Astrocyte (in vitro differentiated cells and primary cell): ENCODE results near the gene RPL13A. TPM values are rescaled to one million over a fixed set of nuclear protein-coding genes. Genes with fewer than 3 reads are reported as not detected.
A peak's percentile ranks its signal among the peaks of the same experiment; 100 is the strongest.

Experiments used
- DNase-seq: peaks from one replicate; pipeline ENCODE4 v3.0.0-alpha.2; 2010; ENCODE audit warnings: low read depth
- FAIRE-seq: peaks from 2 replicates; lab custom pipeline; 2011; peaks lifted over from hg19 to GRCh38; lab: Jason Lieb, UNC
- H2AFZ ChIP-seq: 2 replicates; pipeline ENCODE4 v1.6.0; 2012; ENCODE audit warnings: low read depth, low read length, inconsistent platforms
- H3K27ac ChIP-seq: 2 replicates; pipeline ENCODE4 v1.5.1; 2011; ENCODE audit warnings: low read depth, low read length, inconsistent platforms
- H3K27me3 ChIP-seq: 2 replicates; pipeline ENCODE4 v1.6.0; 2011; ENCODE audit warnings: low read length, inconsistent platforms; ENCODE audit not compliant: insufficient read depth
- H3K36me3 ChIP-seq: 2 replicates; pipeline ENCODE4 v1.5.1; 2011; ENCODE audit warnings: low read length, inconsistent platforms; ENCODE audit not compliant: insufficient read depth
- H3K4me1 ChIP-seq: 2 replicates; pipeline ENCODE4 v1.5.1; 2011; ENCODE audit warnings: low read length, inconsistent platforms; ENCODE audit not compliant: insufficient read depth
- H3K4me2 ChIP-seq: 2 replicates; pipeline ENCODE4 v1.6.0; 2012; ENCODE audit warnings: low read length, inconsistent platforms
- H3K4me3 ChIP-seq: 2 replicates; pipeline ENCODE4 v1.5.1; 2011; ENCODE audit warnings: low read depth, mild to moderate bottlenecking, low read length, inconsistent platforms; ENCODE audit not compliant: insufficient read depth
- H3K79me2 ChIP-seq: 2 replicates; pipeline ENCODE4 v1.6.0; 2012; ENCODE audit warnings: mild to moderate bottlenecking, low read length, inconsistent platforms; ENCODE audit not compliant: insufficient read depth
- H3K9ac ChIP-seq: 2 replicates; pipeline ENCODE4 v1.6.0; 2012; ENCODE audit warnings: mild to moderate bottlenecking, low read length, inconsistent platforms
- H3K9me3 ChIP-seq: 2 replicates; pipeline ENCODE4 v1.5.1; 2012; ENCODE audit warnings: low read depth, mild to moderate bottlenecking, low read length, inconsistent platforms; ENCODE audit not compliant: insufficient read depth
- H4K20me1 ChIP-seq: 2 replicates; pipeline ENCODE4 v1.6.0; 2012; ENCODE audit warnings: low read length, inconsistent platforms; ENCODE audit not compliant: insufficient read depth
- H3K27ac Mint-ChIP-seq: one replicate; pipeline ENCODE4 v1.8.0; 2021; ENCODE audit warnings: mild to moderate bottlenecking, mixed read lengths; ENCODE audit not compliant: unreplicated experiment
- H3K27me3 Mint-ChIP-seq: one replicate; pipeline ENCODE4 v1.8.0; 2021; ENCODE audit warnings: low read depth, mixed read lengths; ENCODE audit not compliant: unreplicated experiment
- H3K36me3 Mint-ChIP-seq: one replicate; pipeline ENCODE4 v1.8.0; 2021; ENCODE audit warnings: low read depth, mixed read lengths; ENCODE audit not compliant: unreplicated experiment
- H3K4me1 Mint-ChIP-seq: one replicate; pipeline ENCODE4 v1.8.0; 2021; ENCODE audit warnings: low read depth, mixed read lengths; ENCODE audit not compliant: unreplicated experiment
- H3K4me3 Mint-ChIP-seq: one replicate; pipeline ENCODE4 v1.8.0; 2021; ENCODE audit warnings: mild to moderate bottlenecking, moderate library complexity, mixed read lengths; ENCODE audit not compliant: unreplicated experiment
- H3K9me3 Mint-ChIP-seq: one replicate; pipeline ENCODE4 v1.8.0; 2021; ENCODE audit warnings: mild to moderate bottlenecking, mixed read lengths; ENCODE audit not compliant: unreplicated experiment
- CTCF ChIP-seq: IDR thresholded peaks from 2 replicates; pipeline ENCODE4 v1.5.1; 2011; ENCODE audit warnings: low read depth, mild to moderate bottlenecking, inconsistent platforms, low read length, moderate library complexity; ENCODE audit not compliant: insufficient read depth
- EZH2 ChIP-seq: IDR thresholded peaks from 2 replicates; pipeline ENCODE4 v1.6.1; 2012; ENCODE audit warnings: mild to moderate bottlenecking, low read length, inconsistent platforms; ENCODE audit not compliant: insufficient read depth
- total RNA-seq: library from RNA; stranded (reverse); gene quantifications from 2 replicates; pipeline ENCODE4 v1.2.1, GENCODE V29; 2021

RPL13A gene
- total RNA-seq, 1 donor from 2014 or later = 2,119 TPM

GRCh38 chr19:49490287-49491029 lies 3.0 kb downstream of the RPL13A start:
- Histone ChIP-seq H4K20me1 (peaks cover 55% of the 10 kb centered on the region), H3K9me3 (no peaks in the 10 kb centered on the region), H3K79me2 (peaks cover 38% of the 10 kb centered on the region), H3K4me2 (peak overlapping the region; percentile 91), H3K4me1 (peaks cover 14% of the 10 kb centered on the region), H2AFZ (no peak overlapping the region), H3K36me3 (peaks cover 36% of the 10 kb centered on the region), H3K4me3 (peak overlapping the region; percentile 98), H3K27ac (peak overlapping the region; percentile 20), H3K27me3 (no peaks in the 10 kb centered on the region), H3K9ac (peak overlapping the region; percentile 97)
- Mint-ChIP-seq H3K4me3 (peak overlapping the region; percentile 94), H3K36me3 (peaks cover 37% of the 10 kb centered on the region), H3K27ac (peak overlapping the region; percentile 92), H3K27me3 (no peaks in the 10 kb centered on the region), H3K4me1 (peaks cover 25% of the 10 kb centered on the region), H3K9me3 (no peaks in the 10 kb centered on the region)
- DNase-seq (no peak), FAIRE-seq (no peak)
- TF ChIP-seq EZH2 = no peak
- TF ChIP-seq CTCF = no peak

- Histone ChIP-seq H3K4me3 (no peak overlapping the region), H3K9ac (peak overlapping the region; percentile 97), H4K20me1 (peaks cover 55% of the 10 kb centered on the region), H3K79me2 (peaks cover 39% of the 10 kb centered on the region), H3K27ac (no peak overlapping the region), H2AFZ (no peak overlapping the region), H3K4me2 (peak overlapping the region; percentile 91), H3K27me3 (no peaks in the 10 kb centered on the region), H3K36me3 (peaks cover 36% of the 10 kb centered on the region), H3K4me1 (peaks cover 14% of the 10 kb centered on the region), H3K9me3 (no peaks in the 10 kb centered on the region)
- no peak for TF ChIP-seq EZH2
- TF ChIP-seq CTCF = no peak
- Mint-ChIP-seq H3K4me1 (peaks cover 25% of the 10 kb centered on the region), H3K9me3 (no peaks in the 10 kb centered on the region), H3K27me3 (no peaks in the 10 kb centered on the region), H3K27ac (peak overlapping the region; percentile 92), H3K4me3 (peak overlapping the region; percentile 72), H3K36me3 (peaks cover 37% of the 10 kb centered on the region)
- DNase-seq (no peak), FAIRE-seq (no peak)
Observed at GRCh38 chr19:49491030-49491803, 3.8 kb downstream of the RPL13A start.
